ENCODE measurements around the gene TC2N. TPM values are rescaled to one million over a fixed set of nuclear protein-coding genes. Genes with fewer than 3 reads are reported as not detected.

TC2N gene
- total and polyA plus RNA-seq, 2 donors (not counting 1 experiment from before 2014, with no cell fraction given) = 3.7 to 10.4 TPM

DNA sequence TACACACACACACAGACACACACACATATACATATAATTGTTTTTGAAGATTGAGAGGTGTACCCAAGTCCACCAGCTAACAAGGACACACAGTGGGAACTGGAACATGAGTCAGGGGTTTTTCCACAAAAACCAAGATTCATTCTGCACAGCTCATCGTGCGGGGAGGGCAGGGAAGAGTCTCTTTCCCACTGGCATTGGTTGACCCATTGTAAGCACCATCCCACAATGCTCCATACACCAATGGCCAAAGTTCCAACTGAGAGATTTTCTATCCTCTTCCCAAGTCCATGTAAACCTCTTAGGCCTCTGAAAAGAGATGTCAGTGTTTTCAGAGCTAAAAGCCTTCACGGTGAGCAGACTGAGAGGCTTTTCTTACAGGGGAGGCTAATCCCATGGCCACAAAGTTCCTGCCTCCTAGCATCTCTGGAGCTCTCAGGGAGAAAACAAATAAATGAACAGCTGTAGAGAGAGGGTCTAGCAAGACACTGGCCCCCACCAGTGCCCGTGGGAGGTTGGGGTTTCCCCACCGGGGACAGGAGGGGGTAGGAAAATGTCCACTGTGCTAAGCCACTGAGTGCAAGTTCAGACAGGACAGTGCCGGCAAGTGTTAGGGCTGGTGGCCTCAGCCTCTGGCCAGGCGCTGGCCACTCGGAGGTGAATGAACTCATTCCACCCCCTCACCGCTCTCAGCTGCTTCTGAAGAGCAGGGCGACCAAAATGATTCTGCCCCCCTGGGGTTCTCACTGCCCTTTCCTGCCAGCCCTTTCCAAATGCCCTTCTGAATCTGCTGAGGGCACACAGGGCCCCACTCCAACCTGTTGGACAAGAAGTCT is 21.5 kb upstream of the TC2N start:
- TF ChIP-seq EZH2 (IDR thresholded peaks at IDR 0.05; ENCODE audit: borderline replicate concordance, insufficient read depth, low read depth, low read length, poor library complexity, severe bottlenecking) = no peak
- TF ChIP-seq, protein P1, sequence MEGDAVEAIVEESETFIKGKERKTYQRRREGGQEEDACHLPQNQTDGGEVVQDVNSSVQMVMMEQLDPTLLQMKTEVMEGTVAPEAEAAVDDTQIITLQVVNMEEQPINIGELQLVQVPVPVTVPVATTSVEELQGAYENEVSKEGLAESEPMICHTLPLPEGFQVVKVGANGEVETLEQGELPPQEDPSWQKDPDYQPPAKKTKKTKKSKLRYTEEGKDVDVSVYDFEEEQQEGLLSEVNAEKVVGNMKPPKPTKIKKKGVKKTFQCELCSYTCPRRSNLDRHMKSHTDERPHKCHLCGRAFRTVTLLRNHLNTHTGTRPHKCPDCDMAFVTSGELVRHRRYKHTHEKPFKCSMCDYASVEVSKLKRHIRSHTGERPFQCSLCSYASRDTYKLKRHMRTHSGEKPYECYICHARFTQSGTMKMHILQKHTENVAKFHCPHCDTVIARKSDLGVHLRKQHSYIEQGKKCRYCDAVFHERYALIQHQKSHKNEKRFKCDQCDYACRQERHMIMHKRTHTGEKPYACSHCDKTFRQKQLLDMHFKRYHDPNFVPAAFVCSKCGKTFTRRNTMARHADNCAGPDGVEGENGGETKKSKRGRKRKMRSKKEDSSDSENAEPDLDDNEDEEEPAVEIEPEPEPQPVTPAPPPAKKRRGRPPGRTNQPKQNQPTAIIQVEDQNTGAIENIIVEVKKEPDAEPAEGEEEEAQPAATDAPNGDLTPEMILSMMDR (IDR thresholded peaks at IDR 0.05) = no peak
- no peaks in the 10 kb centered on the region for H3K4me1 ChIP-seq (ENCODE audit: control insufficient read depth in 2 of 2, insufficient read depth in 2 of 2, low read length in 2 of 2)
- no peaks in the 10 kb centered on the region for H3K36me3 ChIP-seq (replicated peaks in 1 of 2; ENCODE audit: control extremely low read depth in 1 of 2, control insufficient read depth in 1 of 2, extremely low read depth in 1 of 2, insufficient read depth in 2 of 2, low read length in 1 of 2)
- no peak overlapping the region for H3K9ac ChIP-seq (ENCODE audit: low read length)
- WGBS (ENCODE audit: insufficient coverage) = 93% methylated on average over 9 of the region's 10 CpGs
- no peaks in the 10 kb centered on the region for H4K20me1 ChIP-seq (ENCODE audit: control insufficient read depth, insufficient read depth, low read length, poor library complexity, severe bottlenecking)
- H3K4me3 ChIP-seq (ENCODE audit: control extremely low read depth in 1 of 5, extremely low read depth in 1 of 5, insufficient read depth in 1 of 5, low read depth in 2 of 5, low read length in 4 of 5) = no peak overlapping the region
- intact Hi-C loops (cut with micrococcal nuclease) = no loop called here
- H2AFZ ChIP-seq (ENCODE audit: insufficient read depth, low read depth, low read length, poor library complexity, severe bottlenecking) = no peak overlapping the region
- ATAC-seq (ENCODE audit: low read depth) (no peak), DNase-seq (no peak)
- H3K4me3 Mint-ChIP-seq = no peak overlapping the region
- H3K9me3 Mint-ChIP-seq (ENCODE audit: insufficient read depth) = no peaks in the 10 kb centered on the region
- no peaks in the 10 kb centered on the region for H3K9me3 ChIP-seq (ENCODE audit: control extremely low read depth in 1 of 3, control insufficient read depth in 2 of 3, insufficient read depth in 1 of 3, low read length in 2 of 3)
- H3K27me3 Mint-ChIP-seq = no peaks in the 10 kb centered on the region
- no peaks in the 10 kb centered on the region for H3K4me1 Mint-ChIP-seq
- H3K27ac Mint-ChIP-seq = no peak overlapping the region
- no peak overlapping the region for H3K27ac ChIP-seq (ENCODE audit: low read length in 2 of 2)
- H3K4me2 ChIP-seq (replicated peaks; ENCODE audit: low read depth, low read length, poor library complexity, severe bottlenecking) = no peak overlapping the region
- CTCF ChIA-PET = no interaction called here
- POLR2A ChIA-PET = no interaction called here
- H3K27me3 ChIP-seq (replicated peaks in 1 of 4; ENCODE audit: control extremely low read depth in 1 of 4, control insufficient read depth in 3 of 4, insufficient read depth in 4 of 4, low read length in 3 of 4) = peaks cover 0 to 5% (median 0%) of the 10 kb centered on the region in 4 experiments
- no peaks in the 10 kb centered on the region for H3K79me2 ChIP-seq (ENCODE audit: control insufficient read depth, insufficient read depth, low read length)

DNA sequence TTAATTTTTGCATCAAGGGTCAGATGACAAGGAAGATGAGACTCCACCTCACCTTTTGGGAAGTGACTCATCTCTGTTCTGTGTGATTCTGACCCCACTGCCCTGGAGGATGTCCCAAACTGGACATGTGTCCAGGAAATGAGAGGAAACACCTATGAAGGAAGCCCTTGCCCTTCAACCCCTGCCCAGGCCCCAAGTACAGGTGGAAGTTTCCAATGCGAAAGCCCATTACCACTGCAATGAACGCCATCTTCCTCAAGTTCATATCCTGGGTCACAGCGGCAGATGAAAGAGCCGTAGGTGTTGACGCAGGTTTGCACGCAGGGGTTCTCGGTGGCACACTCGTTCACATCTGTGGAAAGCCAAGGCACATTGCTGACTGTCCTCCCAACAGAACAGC is 19.6 kb upstream of the TC2N start:
- H3K27ac ChIP-seq (ENCODE audit: low read length in 2 of 2) = no peak overlapping the region
- ATAC-seq (ENCODE audit: low read depth) (no peak), DNase-seq (no peak)
- Mint-ChIP-seq H3K4me3 (no peak overlapping the region), H3K27ac (no peak overlapping the region), H3K4me1 (no peaks in the 10 kb centered on the region), H3K27me3 (no peaks in the 10 kb centered on the region), H3K9me3 (ENCODE audit: insufficient read depth) (no peaks in the 10 kb centered on the region)
- CTCF ChIA-PET = no interaction called here
- POLR2A ChIA-PET = no interaction called here
- intact Hi-C loops (cut with micrococcal nuclease) = no loop called here
- H3K4me3 ChIP-seq (ENCODE audit: control extremely low read depth in 1 of 5, extremely low read depth in 1 of 5, insufficient read depth in 1 of 5, low read depth in 2 of 5, low read length in 4 of 5) = no peak overlapping the region
- H3K9ac ChIP-seq (ENCODE audit: low read length) = no peak overlapping the region
- no peaks in the 10 kb centered on the region for H3K27me3 ChIP-seq (replicated peaks in 1 of 4; ENCODE audit: control extremely low read depth in 1 of 4, control insufficient read depth in 3 of 4, insufficient read depth in 4 of 4, low read length in 3 of 4)
- no peak overlapping the region for H3K4me2 ChIP-seq (replicated peaks; ENCODE audit: low read depth, low read length, poor library complexity, severe bottlenecking)
- no peaks in the 10 kb centered on the region for H3K4me1 ChIP-seq (ENCODE audit: control insufficient read depth in 2 of 2, insufficient read depth in 2 of 2, low read length in 2 of 2)
- WGBS (ENCODE audit: insufficient coverage) = 100% methylated on average over 8 of the region's 8 CpGs
- no peaks in the 10 kb centered on the region for H4K20me1 ChIP-seq (ENCODE audit: control insufficient read depth, insufficient read depth, low read length, poor library complexity, severe bottlenecking)
- H3K36me3 ChIP-seq (replicated peaks in 1 of 2; ENCODE audit: control extremely low read depth in 1 of 2, control insufficient read depth in 1 of 2, extremely low read depth in 1 of 2, insufficient read depth in 2 of 2, low read length in 1 of 2) = no peaks in the 10 kb centered on the region
- no peaks in the 10 kb centered on the region for H3K79me2 ChIP-seq (ENCODE audit: control insufficient read depth, insufficient read depth, low read length)
- no peak overlapping the region for H2AFZ ChIP-seq (ENCODE audit: insufficient read depth, low read depth, low read length, poor library complexity, severe bottlenecking)
- TF ChIP-seq EZH2 (IDR thresholded peaks at IDR 0.05; ENCODE audit: borderline replicate concordance, insufficient read depth, low read depth, low read length, poor library complexity, severe bottlenecking) = no peak
- TF ChIP-seq, protein P1 (IDR thresholded peaks at IDR 0.05) = no peak
- no peaks in the 10 kb centered on the region for H3K9me3 ChIP-seq (ENCODE audit: control extremely low read depth in 1 of 3, control insufficient read depth in 2 of 3, insufficient read depth in 1 of 3, low read length in 2 of 3)
